ENCODE results near the gene MID2.
"Not testable (repeated sequence)": the region's sequence is repeated elsewhere in the genome, so short reads cannot be mapped to it uniquely, and the experiment has no call there.

Gene MID2

DNA sequence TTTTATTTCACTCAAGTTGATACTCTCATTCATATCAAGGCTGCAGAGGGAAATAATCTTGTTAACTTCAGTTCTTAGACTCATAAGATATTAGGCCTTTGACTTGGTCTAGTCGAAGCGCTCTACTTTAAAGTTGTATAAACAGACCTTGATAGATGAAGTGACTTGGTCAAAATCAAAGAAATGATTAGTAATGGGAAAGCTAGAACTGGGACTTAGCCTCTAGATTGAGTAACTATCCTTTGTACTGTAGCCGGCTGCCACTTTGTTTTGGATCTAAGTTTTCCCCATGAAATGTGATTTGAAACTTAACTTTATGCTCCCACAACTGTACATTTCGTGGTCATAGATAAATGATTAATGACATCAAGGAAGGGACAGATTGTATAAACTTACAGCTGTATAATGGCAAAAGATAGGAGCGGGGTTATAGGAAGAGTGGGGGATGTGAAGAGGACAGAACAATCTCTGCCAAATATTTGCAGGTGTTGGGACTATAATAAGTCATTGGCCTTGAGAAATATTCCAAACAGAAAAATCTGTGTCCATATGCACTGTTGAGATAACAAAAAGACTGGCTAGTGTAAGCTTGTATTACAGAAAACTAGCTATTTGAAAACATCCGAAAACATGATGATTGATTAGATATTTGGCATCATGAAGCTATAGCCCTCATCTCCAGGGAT, 17.2 kb downstream of the MID2 start:
- no peak for DNase-seq

GRCh38 chrX:107845625-107846024, 20.0 kb downstream of the MID2 start:
- no peak for DNase-seq

DNA sequence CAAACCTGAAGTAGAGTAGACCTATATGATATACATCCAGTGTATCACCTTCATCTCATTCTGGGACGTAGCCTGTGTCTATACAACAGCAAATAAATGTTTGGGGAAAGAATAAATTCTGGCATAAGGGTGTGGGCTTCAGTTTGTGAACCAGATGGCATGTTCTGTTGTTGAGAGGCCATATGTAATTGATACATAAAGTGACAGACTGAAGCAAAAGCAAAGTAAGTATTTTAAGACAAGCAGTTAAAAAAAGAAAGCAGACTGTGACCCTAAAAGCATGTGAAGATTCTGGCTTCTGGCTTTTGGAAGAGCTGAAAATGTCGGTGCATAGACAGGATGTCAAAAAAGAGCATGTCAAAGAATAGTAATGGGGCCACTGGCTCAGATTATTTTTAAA, 22.9 kb downstream of the MID2 start:
- no peak for DNase-seq

DNA sequence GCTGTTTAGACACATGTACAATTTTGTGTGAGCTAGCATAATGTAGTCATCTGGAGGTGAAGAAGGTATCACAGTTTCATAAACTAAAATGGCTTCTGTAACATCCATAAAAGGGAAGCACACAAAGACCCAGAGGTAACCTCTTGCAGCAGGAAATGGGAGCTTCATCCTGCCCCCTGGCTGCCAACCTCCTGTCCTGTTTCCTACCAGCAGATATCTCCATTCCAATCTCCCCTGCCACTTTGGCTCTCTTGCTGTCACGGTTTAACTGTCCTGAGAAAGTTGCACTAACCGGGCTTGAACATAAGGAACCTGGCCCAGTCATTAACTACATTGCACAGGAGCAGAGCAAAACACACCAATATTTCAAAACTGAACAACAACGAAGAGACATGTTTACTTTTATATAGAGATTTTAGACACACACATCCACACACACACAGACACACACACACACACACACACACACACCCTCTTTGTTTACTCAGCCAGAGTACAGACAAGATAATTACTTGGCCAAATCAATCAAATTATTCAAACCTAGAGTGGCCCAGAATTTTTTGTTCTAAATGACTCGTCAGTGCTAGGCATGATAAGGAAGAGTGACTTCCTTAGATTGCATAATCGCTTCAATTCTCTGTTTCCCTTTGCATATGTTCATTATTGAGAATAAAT, 24.2 kb downstream of the MID2 start:
- DNase-seq: no peak

- DNase-seq: no peak
Observed at GRCh38 chrX:107850422-107850765, 24.7 kb downstream of the MID2 start.

- DNase-seq: no peak
Observed at GRCh38 chrX:107851215-107851614, 25.5 kb downstream of the MID2 start.

GRCh38 chrX:107851665-107852064, 26.0 kb downstream of the MID2 start:
- not testable (repeated sequence) for DNase-seq

DNA sequence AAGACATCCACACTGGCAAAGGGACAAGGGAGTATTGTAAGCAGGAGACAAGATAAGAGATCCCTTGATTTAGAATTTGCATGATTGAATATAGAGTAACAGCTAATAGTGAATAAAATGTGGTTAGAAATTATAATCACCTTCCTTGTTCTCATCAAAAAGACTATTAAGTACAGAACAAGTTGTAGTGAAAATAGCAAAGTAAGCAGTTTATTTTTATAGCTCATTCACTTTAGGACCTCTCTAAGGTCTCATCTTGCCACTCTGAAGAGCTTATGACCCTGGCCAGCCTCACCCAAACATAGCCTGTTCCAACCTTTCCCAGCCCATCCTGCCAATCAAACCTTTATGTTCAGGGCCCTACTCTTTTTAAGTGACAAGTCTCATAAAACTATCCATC, 30.6 kb downstream of the MID2 start:
- no peak for DNase-seq

- DNase-seq: not testable (repeated sequence)
Observed at GRCh38 chrX:107857041-107857440, 31.4 kb downstream of the MID2 start.

DNA sequence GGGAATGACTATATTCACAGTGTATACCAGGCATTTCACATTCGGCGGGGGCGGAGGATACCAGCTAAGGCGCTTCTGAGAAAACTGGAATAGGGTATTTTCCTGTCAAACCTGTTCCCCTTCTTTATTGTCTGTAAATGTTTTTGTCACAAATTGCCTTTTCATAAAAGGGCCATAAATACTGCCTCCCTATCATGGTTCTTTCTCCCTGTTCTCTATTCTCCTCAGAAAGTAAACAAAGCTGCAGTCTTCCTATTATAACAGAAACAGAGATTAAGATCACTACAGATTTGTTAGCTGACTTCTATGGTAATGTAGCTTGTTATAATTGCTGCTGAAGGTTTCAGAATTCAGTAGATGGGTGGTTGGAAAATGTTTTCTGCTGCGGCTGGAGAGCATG, 32.2 kb downstream of the MID2 start:
- no peak for DNase-seq

DNA sequence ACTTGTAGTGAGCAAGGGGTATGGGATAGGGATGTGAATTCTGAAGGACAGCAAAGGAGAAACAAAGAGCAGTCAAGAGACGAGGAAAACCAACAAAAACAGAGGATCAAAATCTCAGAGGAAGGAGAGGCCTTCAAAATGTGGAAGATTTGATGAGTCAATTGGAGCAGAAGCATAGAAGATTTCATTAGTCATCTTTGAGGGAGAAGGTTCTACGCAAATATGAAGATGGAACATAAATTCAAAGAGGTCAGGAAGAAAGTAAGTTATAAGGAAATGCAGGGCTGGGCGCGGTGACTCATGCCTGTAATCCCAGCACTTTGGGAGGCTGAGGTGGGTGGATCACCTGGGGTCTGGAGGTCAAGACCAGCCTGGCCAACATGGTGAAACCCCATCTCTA, 35.4 kb downstream of the MID2 start:
- no peak for DNase-seq

DNA sequence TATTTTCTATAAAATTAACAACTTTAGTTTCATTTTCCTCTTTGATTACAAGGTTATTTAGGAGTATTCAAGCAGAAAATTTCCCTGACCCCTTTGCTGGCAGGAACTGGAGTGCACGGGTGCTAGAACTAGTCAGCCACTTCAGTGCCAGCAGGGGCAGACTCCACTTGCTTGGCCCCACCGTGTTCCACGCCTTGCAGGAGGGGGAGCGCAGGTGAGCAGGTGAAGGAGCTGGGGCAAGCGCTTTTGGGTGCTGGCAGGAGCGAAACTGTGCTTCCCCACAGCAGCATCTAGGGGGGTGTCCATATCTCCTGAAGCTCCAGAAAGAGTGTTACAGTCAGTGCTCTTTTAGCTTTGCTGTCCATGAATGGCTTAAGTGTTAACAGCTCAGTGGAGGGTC, 45.5 kb downstream of the MID2 start:
- no peak for DNase-seq

DNA sequence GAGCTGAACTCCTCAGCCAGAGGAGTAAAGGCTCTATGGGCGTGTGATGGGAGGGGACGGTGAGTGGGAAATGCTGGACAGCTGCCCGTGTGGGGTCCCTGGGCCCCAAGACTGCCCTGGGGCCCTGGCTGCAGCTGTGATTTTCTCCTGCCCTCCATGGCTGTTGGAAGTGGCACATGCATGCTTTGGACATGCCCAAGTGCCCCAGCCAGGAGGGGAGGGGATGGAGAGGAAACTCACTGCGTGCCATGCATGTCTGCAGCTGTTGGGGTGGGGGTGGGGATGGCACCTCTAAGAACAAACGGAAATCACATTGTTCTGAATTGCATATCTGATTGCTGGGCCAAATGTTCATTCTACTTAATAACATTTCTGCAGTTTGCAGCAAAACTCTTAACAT, 52.4 kb downstream of the MID2 start:
- no peak for DNase-seq

DNA sequence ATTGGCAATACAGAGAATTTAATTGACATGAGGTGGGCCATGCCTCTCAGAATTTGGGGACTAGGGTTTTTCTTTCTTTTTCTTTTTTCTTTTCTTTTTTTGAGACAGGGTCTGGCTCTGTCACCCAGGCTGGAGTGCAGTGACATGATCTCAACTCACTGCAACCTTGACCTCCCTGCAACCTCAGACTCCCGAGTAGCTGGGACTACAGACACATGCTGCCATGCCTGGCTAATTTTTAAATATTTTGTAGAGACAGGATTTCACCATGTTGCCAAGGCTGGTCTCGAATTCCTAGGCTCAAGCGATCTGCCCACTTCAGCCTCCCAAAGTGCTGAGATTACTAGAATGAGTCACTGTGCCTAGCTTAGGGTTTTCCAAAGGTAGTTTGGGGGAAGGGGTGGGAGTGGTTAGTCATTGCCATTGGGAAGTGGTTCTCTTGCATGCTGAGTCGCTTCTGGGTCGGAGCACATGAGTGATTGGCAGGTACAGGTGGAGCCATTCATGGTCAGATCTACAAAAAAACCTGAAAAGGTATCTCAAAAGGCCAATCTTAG, 54.5 kb downstream of the MID2 start:
- DNase-seq: no peak

DNA sequence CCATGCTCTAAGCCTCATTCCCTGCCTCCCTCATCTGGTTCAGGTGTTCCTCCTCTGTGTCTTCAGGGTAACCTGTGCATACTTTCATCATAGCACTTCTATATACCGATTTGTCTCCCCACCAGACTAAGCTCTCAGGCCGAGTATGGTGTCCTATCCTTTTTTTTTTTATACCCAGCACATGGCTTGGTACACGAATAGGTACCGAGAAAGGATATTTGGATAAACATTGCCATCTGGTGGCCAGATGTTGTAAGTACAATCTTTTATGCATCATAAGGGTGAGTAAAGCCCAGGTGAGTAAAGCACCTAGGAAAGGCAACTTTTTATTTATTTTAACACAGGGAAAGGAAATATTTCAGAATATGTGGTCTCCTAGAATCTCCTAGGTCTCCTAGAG, 68.4 kb downstream of the MID2 start:
- DNase-seq: no peak

- DNase-seq: no peak
Observed at GRCh38 chrX:107902721-107903120, 77.1 kb downstream of the MID2 start.

DNA sequence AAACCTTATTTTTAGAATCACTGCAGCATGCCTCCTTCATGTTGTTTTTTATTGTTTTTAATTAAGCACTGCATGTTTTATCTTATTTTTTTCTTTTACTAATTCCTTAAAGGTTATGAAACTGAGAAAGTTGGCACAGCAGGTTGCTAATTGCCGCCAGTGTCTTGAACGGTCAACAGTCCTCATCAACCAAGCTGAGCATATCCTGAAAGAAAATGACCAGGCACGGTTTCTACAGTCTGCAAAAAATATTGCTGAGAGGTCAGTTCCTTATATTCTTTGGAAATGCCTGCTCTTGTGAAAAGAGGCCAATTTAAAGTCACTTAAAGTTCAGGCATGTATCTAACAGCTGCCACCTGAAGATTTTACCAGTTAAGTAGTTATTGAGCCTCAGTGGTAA, 79.7 kb downstream of the MID2 start:
- no peak for DNase-seq

DNA sequence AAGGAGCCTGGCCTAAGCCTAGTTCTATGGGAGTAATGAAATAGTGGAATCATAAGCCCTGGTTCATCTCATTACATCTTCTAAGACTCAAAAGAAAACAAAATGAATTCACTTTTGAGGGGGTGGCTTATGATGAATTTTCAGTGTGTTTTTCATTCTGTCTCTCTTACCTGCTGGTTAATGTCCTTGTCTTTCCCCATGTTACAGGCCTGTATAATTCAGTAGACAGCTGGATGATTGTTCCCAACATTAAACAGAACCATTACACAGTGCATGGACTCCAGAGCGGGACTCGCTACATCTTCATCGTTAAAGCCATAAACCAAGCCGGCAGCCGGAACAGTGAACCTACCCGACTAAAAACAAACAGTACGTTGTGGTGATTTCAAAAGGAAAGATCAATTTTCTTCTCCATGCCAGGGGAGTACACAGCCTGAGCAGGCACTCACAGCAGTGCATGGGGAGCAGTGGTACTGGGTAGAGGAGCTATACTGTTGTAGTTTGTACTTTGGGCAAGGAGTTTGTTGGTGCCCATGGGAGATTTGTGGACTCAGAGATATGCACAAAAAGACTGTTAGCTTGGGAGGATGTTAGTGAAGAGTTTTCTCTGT, 98.6 kb downstream of the MID2 start:
- DNase-seq: no peak

DNA sequence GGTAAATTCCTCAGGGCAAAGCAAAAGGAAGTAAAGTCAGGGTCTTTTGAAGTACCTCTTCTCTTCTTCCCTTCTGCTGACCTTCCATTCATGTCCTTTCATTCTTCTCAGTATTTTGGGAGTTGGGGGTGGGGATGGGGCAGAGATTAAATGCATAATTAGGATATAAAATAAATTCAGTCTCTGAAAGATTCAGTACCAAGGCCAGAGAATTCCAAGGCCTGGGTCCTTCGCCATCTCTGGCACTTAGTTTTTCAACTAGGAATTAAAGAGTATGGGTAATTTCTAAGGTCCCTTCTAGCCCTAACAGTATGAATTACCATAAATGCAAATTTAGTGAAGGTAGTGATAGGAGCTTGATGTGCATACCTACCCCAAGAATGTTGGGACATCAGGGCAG, 108.6 kb downstream of the MID2 start:
- DNase-seq: no peak

DNA sequence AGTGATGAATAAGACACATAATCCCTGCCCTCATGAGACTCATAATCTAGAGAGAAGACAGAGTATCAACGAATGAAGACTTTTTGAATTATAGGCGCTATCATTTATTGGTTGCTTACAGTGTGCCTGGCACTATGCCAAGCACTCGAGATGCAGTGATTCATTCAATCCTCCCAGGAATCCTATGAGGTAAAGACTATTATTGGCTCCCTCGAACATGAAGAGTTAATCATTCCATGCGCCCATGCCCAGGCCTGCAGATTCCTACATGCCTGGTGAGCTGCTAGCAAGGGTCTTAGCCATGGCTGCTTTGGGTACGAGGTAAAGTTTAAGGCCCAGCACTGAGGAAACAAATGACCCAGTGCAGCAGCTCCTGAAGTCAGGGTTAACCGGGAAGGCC, 109.5 kb downstream of the MID2 start:
- DNase-seq: no peak

- DNase-seq: no peak
Observed at GRCh38 chrX:107935664-107936433, 110.2 kb downstream of the MID2 start.

GRCh38 chrX:107936434-107936730, 110.7 kb downstream of the MID2 start:
- DNase-seq: no peak

- no peak for DNase-seq
Observed at GRCh38 chrX:107940095-107940494, 114.4 kb downstream of the MID2 start.

DNA sequence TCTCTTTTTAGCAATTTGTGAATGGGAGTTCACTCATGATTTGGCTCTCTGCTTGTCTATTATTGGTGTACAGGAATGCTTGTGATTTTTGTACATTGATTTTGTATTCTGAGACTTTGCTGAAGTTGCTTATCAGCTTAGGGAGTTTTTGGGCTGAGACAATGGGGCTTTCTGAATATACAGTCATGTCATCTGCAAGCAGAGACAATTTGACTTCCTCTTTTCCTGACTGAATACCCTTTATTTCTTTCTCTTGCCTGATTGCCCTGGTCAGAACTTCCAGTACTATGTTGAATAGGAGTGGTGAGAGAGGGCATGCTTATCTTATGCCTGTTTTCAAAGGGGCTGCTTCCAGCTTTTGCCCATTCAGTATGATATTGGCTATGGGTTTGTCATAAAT, 129.7 kb downstream of the MID2 start:
- DNase-seq: not testable (repeated sequence)
